NCI-H526 treated with DMSO at 0.1 percent for 48 hours (cell line): ENCODE results near the gene CAV1.

Experiments used
- DNase-seq: peaks from one replicate; lab custom pipeline; 2025; lab: John Stamatoyannopoulos, UW

Gene CAV1

GRCh38 chr7:116505278-116505677 lies 19.6 kb upstream of the CAV1 start:
- DNase-seq = no peak

GRCh38 chr7:116505823-116506222 lies 19.0 kb upstream of the CAV1 start:
- no peak for DNase-seq

- DNase-seq = no peak
Observed at GRCh38 chr7:116509982-116510579, 14.8 kb upstream of the CAV1 start.

- DNase-seq = no peak
Observed at GRCh38 chr7:116510795-116511194, 14.0 kb upstream of the CAV1 start.

- DNase-seq = peak; percentile 50
Observed at GRCh38 chr7:116511552-116512519, 13.0 kb upstream of the CAV1 start.

- DNase-seq = no peak
Observed at GRCh38 chr7:116512520-116513188, 12.2 kb upstream of the CAV1 start.

- no peak for DNase-seq
Observed at GRCh38 chr7:116515584-116515983, 9.3 kb upstream of the CAV1 start.

GRCh38 chr7:116516324-116516723 lies 8.5 kb upstream of the CAV1 start:
- no peak for DNase-seq

- DNase-seq = no peak
Observed at GRCh38 chr7:116517626-116518025, 7.2 kb upstream of the CAV1 start.

GRCh38 chr7:116518961-116519360 lies 5.9 kb upstream of the CAV1 start:
- DNase-seq = no peak

- DNase-seq = no peak
Observed at GRCh38 chr7:116521046-116521664, 3.7 kb upstream of the CAV1 start.

GRCh38 chr7:116522247-116522646 lies 2.6 kb upstream of the CAV1 start:
- peak; percentile 49 for DNase-seq

GRCh38 chr7:116524221-116524608 lies 621 bp upstream of the CAV1 start:
- DNase-seq = no peak

- peak; percentile 57 for DNase-seq
Observed at GRCh38 chr7:116525298-116525912, 569 bp downstream of the CAV1 start.

- DNase-seq = peak; percentile 73
Observed at GRCh38 chr7:116525913-116526861, 1.4 kb downstream of the CAV1 start.

GRCh38 chr7:116526897-116527296 lies 2.1 kb downstream of the CAV1 start:
- DNase-seq = no peak

GRCh38 chr7:116527521-116527920 lies 2.7 kb downstream of the CAV1 start:
- DNase-seq = no peak

- DNase-seq = no peak
Observed at GRCh38 chr7:116528008-116528789, 3.4 kb downstream of the CAV1 start.

GRCh38 chr7:116529250-116529649 lies 4.4 kb downstream of the CAV1 start:
- no peak for DNase-seq
